NT2/D1 (cell line): ENCODE results near the gene APOL6.

ENCODE experiments used
- SUZ12 ChIP-seq: IDR thresholded peaks from 2 replicates; pipeline ENCODE4 v1.6.1; 2011; ENCODE audit not compliant: insufficient read length, insufficient read depth; ENCODE audit errors: extremely low read depth
- YY1 ChIP-seq: IDR thresholded peaks from 2 replicates; pipeline ENCODE4 v1.6.1; 2011; ENCODE audit not compliant: insufficient read length, insufficient read depth
- ZNF274 ChIP-seq: IDR thresholded peaks from 2 replicates; pipeline ENCODE4 v1.6.1; 2011; ENCODE audit warnings: mild to moderate bottlenecking, low read depth, low read length

DNA sequence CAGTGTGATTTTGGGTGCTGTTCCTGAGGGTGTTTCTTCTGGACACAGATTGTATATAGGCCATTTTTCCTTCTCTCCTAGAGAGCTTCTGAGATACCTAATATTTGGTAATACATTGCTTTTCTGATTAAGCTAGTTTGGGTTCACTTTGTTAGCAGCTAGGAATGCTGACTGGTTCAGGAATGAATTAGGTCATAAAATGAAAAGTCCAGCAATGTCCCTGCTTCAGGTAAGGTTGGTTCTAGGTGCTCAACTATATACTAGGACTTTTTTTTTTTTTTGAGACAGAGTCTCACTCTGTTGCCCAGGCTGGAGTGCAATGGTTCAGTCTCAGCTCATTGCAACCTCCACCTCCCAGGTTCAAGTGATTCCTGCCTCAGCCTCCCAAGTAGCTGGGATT is 36.5 kb downstream of the APOL6 start:
- no peak for TF ChIP-seq YY1
- no peak for TF ChIP-seq ZNF274
- no peak for TF ChIP-seq SUZ12
